Uterus (tissue), 2 donors: ENCODE data around the gene SPP2.

Experiments
- POLR2A ChIP-seq, 2 donors: fragments of 450-650 bp; IDR thresholded peaks; one replicate each; pipeline ENCODE4 v1.6.1; 2016; ENCODE audit warnings: antibody characterized with exemption in 2 of 2, mild to moderate bottlenecking in 1 of 2, moderate library complexity in 1 of 2
- TF ChIP-seq, protein P1 (sequence below), 4 experiments: fragments of 200-600 bp in 2 of 4; fragments of 450-650 bp in 2 of 4; sonication (generic) in 2 of 4; IDR thresholded peaks; one replicate each; pipeline ENCODE4 v1.5.1; 2016 to 2019; ENCODE audit warnings: antibody characterized with exemption in 4 of 4, mild to moderate bottlenecking in 2 of 4, moderate library complexity in 1 of 4

DNA sequence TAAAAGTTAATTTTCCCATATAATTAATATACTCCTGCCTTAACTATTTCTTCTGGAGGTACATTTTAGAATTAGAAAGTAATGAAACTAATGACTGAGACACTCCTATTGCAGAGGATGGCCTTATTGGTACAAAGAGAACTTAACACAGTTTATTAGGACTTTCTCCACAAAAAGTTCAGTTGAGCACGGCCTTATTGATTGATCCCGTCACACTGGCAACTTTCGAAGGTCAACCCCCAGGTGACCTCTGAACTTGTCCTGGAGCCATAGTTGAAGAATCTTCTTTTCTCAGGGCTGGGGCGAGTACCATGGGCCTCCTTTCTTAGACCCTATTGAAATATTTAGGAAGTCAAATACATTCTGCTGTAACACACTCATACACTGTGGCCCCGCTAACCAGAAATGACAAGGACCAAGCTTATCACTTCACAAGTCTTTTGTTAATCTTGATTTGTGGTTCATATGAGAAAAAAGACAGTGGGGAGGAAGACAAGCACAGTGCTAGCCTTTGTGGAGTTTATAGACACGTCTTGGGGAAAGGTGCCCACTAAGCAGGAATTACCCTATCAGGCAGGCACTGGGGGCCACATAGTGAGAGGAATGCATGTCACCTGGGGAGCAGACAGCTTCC, 11.2 kb downstream of the SPP2 start:
- TF ChIP-seq, protein P1, sequence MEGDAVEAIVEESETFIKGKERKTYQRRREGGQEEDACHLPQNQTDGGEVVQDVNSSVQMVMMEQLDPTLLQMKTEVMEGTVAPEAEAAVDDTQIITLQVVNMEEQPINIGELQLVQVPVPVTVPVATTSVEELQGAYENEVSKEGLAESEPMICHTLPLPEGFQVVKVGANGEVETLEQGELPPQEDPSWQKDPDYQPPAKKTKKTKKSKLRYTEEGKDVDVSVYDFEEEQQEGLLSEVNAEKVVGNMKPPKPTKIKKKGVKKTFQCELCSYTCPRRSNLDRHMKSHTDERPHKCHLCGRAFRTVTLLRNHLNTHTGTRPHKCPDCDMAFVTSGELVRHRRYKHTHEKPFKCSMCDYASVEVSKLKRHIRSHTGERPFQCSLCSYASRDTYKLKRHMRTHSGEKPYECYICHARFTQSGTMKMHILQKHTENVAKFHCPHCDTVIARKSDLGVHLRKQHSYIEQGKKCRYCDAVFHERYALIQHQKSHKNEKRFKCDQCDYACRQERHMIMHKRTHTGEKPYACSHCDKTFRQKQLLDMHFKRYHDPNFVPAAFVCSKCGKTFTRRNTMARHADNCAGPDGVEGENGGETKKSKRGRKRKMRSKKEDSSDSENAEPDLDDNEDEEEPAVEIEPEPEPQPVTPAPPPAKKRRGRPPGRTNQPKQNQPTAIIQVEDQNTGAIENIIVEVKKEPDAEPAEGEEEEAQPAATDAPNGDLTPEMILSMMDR (IDR thresholded peaks at IDR 0.05): no peak
- no peak for TF ChIP-seq POLR2A (IDR thresholded peaks at IDR 0.05)
